CD4-positive, alpha-beta T cell treated with Interleukin-6 at 100 ng/mL for 8 hours (primary cell): ENCODE results near the gene ANKRD55.
"Not testable (repeated sequence)": the region's sequence is repeated elsewhere in the genome, so short reads cannot be mapped to it uniquely, and the experiment has no call there.

Source experiments
- DNase-seq: peaks from one replicate; pipeline ENCODE4 v3.0.0-alpha.2; 2020; ENCODE audit warnings: mixed read lengths, low spot score

Gene ANKRD55

DNA sequence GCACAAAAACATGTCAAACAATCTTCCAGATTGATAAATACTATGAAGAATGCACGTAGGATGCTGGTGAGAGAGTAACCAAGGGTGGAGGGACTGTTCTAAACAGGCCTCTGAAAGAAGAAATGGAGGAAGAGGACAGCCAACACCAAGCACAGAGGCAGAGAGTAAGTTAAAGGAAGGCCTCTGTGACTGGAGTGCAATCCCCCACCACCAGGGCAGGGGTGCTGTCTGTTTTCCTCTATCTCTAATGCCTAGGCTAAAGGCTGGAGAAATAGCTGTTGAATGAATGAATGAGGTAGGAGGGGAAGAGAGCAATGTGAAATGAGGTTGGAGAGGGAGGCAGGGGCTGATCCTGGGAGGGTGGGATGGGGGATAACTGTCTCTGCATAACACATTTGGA lies 88.9 kb downstream of the ANKRD55 start:
- DNase-seq, result no peak

DNA sequence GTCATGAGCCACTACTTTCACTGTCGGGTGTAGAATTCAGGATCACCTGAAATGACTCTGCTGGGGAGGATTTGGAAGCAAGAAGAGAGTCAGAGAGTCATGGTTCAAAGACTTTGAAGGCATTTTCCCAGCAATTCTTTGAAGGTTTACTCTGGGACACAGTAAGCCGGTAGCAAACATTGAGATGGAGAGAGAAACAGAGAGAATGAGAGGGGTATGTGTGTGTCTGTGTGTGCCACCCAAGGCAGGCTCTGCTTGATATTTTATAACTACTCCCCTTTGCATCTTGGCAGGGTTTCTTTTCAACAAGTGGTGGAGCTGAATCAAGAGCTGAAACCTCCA lies 89.8 kb downstream of the ANKRD55 start:
- DNase-seq, result no peak

DNA sequence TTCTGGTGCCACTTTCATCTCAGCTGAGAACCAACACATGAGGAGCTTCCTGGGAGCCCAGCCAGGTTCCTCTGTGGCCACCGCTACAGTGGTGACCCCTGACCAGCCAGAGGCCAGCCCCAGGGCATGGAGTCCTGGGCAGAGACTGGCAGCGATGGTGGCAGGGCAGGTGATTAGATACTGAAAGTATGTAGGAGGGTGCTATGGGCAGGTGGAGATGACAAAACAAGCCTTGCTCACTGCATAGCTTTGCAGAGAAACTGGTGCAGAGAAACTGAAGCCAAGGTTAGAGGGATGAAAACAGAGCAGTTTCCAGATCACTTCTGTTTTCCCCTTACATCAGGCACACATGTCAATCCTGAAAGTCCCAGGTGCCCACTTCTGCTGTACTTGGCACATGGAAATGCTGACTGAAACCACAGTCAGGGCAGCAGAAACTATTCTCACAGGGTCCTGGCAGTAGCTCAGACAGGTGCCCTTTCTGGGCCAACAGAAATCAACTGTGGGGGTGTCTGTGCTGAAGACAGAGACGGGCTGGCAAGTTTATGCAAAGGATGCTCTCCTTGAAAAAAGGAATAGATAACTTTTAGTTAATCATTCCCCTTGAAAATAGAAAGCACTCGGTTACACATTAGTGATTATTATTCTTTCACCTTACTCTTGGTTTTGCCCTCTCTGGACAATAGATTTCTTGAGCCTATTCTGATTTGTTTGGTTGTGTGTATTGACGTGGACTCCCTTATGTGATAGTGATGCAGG lies 90.3 kb downstream of the ANKRD55 start:
- no peak for DNase-seq

DNA sequence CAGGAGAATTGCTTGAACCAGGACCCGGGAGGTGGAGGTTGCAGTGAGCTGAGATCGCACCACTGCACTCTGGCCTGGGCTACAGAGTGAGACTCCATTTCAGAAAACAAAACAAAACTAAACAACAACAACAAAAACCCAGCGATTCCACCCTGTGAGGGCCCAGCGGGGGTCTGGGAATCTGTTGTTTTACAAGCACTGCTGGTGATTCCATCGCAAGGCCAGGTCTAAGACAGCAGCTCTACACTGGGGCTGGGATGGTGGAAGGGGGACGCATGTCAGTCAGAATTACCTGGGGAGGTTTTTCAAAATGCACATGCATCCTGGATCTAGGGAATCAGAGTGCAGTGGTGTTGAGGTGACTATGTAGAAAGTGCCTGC lies 90.9 kb downstream of the ANKRD55 start:
- no peak for DNase-seq

DNA sequence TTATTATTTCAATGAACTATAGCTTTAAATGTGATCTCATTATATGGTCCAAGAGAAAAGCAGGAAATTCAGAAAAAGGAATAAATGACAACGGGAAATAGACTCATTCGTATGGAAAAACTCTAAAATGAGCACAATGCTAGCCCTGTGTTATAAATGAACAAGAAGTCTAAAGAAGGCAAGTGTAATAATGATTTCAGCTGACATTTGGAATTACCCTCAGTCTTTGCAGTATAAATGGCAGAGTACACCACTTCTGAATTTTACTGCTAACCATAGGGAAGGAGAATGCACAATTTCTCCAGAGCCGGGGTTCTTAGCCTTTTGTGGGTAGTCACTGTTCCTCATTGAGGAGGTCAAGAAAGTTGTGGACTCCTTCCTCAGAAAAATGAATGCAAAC lies 93.1 kb downstream of the ANKRD55 start:
- no peak for DNase-seq

DNA sequence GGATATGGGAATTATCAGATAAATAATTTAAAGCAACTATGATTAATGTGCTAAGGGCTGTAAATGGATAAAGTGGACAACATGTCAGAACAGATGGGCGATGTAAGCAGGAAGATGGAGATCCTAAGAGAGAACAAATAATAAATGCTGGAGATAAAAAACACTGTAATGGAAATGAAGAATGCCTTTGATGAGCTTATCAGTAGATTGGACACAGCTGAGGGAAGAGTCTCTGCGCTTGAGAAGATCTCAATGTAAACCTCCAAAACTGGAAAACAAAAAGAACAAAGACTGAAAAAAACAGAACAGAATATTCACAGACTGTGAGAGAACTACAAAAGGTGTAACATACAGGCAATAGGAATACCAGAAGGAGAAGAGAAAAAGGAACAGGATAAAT lies 102.5 kb downstream of the ANKRD55 start:
- no peak for DNase-seq

- no peak for DNase-seq
These were observed 103.8 kb downstream of the ANKRD55 start for GRCh38 chr5:56129288-56129687.

DNA sequence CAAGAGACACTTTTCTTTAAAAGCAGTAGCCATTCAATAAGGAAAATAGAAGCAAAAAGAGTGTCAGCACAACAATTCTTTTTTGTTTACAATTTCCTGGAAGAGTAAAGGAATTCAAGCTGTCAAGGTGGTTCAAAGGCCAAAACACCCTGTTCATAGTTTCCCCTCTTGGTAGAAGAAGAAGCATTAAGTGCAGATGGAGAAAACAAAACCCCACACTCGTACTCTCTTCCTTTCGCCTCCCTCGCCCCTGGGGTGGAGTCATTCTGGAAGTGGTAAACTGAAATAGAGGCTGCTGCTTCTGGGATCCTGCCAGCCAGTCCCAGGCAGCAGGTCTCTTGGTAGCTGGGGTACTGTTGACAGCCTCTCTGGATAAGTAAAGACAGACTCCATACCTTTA lies 105.0 kb downstream of the ANKRD55 start:
- peak; percentile 39 for DNase-seq

- DNase-seq, result no peak
These were observed 106.5 kb downstream of the ANKRD55 start for GRCh38 chr5:56126487-56127179.

DNA sequence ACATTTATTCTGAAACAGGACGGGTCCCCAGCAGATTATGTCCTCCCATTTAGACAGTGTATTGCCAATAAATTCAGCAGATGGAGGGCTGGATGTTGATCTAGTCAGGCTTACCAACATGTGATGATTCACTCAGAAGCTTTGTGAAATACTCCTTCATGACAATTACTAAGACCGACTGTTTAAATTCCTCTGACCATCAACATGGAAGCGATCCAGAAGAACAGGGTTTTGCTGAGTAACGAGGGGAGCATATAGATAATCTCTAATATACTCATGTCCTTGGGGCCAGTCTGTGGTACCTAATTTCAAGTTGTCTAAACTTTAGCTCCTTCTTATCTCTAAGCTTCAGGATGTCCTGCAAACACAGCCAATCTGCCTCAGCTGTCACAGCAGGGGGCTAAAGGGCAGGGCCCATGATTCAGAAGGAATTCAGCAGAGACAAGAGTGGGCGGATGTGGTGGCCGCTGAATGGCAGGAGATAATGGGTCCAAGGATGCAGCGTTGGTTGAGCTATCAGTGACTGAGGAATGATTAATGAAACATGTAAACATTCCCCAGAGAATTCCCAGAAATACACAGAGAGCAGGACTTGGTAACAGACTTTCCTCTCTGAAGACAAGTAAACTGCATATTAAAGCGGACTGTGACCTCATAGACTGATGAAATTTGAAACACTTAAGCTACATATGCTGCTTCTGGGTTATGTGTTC lies 109.4 kb downstream of the ANKRD55 start:
- DNase-seq, result no peak

DNA sequence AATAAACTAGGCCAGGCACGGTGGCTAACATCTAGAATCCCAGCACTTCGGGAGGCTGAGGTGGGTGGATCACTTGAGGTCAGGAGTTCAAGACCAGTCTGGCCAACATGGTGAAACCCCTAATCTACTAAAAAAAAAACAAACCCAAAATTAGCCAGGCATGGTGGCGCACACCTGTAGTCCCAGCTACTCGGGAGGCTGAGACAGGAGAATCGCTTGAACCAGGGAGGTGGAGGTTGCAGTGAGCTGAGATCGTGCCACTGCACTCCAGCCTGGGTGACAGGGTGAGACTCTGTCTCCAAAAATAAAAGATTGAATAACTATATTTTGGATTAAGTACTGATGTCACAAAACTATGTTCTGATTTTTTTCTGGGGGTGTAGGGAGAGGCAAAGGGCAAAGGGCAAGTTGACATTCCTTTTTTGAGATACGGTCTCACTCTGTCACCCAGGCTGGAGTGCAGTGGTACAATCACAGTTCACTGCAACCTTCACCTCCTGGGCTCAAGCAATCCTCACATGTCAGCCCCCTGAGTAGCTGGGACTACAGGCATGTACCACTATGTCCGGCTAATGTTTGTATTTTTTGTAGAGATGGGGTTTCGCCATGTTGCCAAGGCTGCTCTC lies 110.7 kb downstream of the ANKRD55 start:
- not testable (repeated sequence) for DNase-seq

DNA sequence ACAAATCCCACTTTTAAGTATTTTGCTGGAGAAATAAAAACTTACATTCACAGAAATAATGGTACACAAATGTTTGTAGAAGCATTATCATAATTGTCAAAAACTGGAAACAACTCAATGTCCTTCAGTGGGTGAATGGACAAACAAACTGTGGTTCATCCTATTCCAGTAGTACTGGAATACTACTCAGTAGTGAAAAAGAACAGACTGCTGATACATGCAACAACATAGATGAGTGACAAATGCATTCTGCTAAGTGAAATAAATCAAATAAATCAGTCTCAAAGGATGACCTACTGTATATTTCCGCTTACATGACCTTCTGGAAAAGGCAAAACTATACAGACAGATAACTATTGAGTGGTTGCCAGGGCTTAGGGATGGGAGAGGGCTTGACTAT lies 114.1 kb downstream of the ANKRD55 start:
- no peak for DNase-seq

DNA sequence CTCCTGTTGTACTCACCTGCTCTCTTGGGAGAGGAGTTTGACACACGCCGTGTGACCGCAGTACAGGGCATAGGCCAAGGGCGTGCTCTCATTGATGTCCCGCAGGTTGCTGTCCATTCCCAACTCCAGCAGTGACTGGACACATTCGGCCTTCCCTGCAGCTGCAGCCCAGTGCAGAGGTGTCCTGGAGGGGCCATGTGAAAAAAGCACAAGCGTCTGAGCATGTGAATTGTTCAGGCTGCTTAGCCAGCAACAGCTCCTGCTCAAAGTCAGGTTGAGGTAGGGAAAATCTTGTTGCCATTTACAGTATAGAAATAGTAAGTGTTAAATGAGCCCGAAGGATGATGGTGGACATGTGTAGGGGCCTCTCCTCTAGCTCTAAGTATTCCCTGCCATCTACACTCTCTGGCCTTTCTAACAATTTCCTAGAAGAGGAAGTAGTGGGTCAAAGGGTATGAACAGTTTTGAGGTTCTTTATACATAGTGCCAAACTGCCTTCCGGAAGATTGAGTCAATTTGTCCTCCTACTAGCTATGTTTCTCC lies 116.5 kb downstream of the ANKRD55 start:
- DNase-seq, result no peak

- no peak for DNase-seq
These were observed 117.5 kb downstream of the ANKRD55 start for GRCh38 chr5:56115589-56115988.

DNA sequence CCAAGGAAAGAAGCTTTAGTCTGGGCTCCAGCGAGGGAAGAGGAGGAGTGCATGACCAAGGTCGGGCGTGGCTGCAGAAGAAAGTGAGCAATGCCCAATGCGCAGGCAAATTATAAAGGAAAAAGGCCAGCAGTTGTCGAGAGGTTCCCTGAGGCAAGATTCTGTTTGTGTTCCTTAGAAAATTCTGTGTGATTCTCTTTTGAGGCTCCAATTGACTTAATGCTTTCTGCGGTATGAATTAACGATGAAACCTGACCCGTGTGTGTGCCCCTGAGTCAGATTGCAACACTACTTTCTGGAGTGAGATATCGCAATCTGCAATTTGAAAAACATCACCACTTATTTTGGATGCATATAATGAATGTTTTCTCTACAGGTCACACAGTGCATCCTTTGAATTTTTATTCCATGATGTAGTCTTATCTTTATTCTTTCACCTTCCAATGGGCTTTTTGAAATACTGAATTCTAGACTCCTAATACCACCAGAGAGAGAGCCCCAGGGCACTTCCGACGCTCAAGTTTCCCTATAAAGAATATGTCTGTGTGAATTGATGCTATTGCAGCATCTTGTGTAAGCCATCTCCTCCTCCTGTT lies 120.5 kb downstream of the ANKRD55 start:
- no peak for DNase-seq

GRCh38 chr5:56111404-56111781 lies 121.7 kb downstream of the ANKRD55 start:
- no peak for DNase-seq

GRCh38 chr5:56110646-56111403 lies 122.3 kb downstream of the ANKRD55 start:
- no peak for DNase-seq

DNA sequence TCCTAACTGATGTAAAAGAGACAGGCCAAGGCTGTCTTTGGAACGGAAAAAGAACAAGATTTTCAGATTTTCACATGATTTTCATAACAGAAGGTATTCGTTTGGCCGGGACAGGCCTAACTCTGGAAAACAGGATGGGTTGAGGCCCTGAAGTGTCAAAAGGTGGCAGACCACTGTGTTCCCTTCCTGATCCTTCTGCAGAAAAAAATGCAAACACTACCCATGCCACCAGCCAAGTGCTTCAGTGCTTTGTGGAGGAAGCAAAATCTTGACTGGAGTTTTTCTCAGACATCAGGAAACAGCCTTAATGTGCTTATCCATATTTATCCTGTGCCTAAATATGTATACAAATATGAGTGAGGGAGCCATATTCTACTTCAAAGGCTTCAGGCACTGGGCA lies 124.9 kb downstream of the ANKRD55 start:
- no peak for DNase-seq

- DNase-seq, result no peak
These were observed 126.3 kb downstream of the ANKRD55 start for GRCh38 chr5:56106837-56107236.

GRCh38 chr5:56105511-56106291 lies 127.4 kb downstream of the ANKRD55 start:
- DNase-seq, result no peak

DNA sequence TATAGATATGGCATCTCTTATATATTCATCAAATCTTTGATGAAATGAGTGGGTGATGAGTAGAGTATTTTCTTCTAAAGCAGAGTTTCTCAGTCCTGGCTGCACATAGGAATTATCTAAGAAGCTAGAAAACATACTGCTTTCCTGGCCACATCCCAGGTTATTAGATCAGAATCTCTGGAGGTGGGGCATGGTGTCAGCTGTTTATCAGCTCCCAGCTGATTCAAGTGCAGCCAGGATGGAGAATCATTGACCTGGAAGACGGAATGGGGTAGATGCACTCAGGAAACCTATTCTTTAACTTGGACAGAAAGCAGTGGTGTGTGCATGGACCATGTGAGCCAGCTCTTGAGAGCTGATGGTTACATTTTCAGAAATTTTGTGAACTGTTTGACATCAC lies 130.2 kb downstream of the ANKRD55 start:
- no peak for DNase-seq
